GM19467 (cell line): Measurements from ENCODE around the gene POTEM.
"Not testable (repeated sequence)": the region's sequence is repeated elsewhere in the genome, so short reads cannot be mapped to it uniquely, and the experiment has no call there.

Source experiments
- ATAC-seq: cut with Tn5 transposase; IDR thresholded peaks from one replicate; pipeline ENCODE4 v1.9.1; 2021; ENCODE audit warnings: mild to moderate bottlenecking, moderate library complexity; ENCODE audit not compliant: unreplicated experiment

The POTEM gene

DNA sequence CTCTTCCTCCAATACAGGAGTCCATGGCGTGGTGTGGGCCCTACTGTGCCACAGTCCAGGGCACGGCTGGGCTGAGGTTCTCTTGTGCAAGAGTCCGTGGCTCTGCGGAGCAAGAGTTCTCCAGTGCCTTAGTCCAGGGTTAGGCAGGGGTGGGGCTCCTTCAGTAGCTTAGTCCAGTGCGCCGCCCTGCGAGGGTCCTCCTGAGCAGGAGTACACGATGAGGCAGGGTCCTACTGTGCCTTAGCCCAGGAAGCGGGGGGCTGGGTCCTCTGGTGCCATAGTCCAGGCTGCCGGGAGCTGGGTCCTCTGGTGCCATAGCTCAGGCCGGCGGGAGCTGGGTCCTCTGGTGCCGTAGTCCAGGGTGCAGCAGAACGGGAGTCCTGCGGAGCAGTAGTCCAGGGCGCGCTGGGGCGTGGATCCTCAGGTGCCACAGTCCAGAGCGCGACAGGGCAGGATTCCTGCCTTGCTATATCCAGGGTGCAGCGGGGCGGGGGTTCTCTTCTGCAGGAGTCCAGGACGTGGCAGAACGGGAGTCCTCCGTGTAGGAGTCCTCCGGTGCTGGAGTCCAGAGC lies 69.7 kb downstream of the POTEM start:
- not testable (repeated sequence) for ATAC-seq

DNA sequence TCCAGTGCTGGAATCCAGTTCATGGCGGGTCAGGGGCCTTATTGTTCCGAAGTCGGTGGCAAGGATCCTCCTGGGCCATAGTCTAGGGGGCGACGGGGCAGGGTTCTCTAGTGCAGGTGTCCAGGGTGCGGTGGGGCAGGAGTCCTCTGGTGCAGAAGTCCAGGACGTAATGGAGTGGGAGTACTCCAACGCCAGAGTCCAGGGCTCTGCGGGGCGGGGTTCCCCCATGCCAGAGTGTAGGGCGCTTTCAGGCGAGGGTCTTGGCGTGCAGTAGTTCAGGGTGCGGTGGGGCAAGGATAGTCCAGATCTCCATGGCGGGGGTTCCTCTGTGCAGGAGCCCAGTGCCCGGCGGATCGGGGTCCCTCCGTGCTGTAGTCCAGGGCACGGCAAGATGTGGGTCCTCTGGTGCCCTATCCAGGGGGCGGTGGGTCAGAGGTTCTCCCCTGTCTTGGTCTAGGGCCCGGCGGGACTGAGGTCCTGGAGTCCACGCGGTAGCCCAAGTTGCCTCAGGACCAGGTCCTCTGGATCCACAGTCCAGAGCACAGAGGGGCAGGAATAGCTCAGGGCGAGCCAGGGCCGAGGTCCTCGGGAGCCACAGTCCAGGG lies 70.9 kb downstream of the POTEM start:
- ATAC-seq: not testable (repeated sequence)

DNA sequence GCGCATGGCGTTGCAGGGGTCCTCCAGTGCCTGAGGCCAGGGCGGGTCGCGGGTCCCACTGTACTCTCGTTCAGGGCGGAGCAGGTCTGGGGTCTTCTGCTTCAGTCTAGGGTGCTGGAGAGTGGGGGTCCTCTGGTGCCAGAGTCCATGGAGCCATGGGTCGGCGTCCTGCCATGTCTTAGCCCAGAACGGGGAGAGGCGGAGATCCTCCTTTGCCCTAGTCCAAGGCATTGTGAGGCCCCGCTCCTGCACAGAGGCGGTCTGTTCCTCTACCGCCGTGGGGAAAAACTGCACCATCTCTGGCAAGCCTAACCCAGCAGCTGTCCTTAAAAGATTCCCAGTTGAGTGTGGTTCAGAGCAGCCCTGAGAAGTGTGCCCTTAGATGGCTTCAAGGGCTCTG lies 71.6 kb downstream of the POTEM start:
- ATAC-seq: not testable (repeated sequence)

DNA sequence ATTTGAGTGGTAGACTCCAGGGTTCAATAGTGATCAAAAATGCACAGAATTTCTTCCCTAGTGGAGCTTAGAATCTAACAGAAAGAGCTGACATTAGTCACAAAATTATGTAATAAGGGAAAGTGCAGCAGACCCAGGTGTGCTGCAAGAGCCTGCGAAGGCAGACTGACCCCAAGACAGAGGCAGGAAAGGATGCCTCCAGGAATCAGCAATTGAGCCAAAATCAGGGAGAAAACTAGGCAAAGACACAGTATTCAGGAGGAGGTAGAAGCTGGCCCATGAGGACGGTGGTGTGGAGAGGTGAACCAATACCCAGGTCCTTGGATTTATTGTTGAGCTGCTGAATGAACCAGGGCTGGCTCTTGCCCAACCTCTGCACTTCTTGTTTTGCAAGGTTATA lies 76.2 kb downstream of the POTEM start:
- not testable (repeated sequence) for ATAC-seq
